Neural crest cell (in vitro differentiated cells): ENCODE measurements around the gene CCDC110. TPM values are rescaled to one million over a fixed set of nuclear protein-coding genes. Genes with fewer than 3 reads are reported as not detected.
A peak's percentile ranks its signal among the peaks of the same experiment; 100 is the strongest.

Experiments
- DNase-seq: peaks from one replicate; pipeline ENCODE4 v3.0.0; 2021; ENCODE audit warnings: low read depth, mixed read lengths, low spot score
- H3K27ac Mint-ChIP-seq: one replicate; pipeline ENCODE4 v1.8.0; 2021; ENCODE audit warnings: mild to moderate bottlenecking, mixed read lengths; ENCODE audit not compliant: unreplicated experiment
- H3K27me3 Mint-ChIP-seq: 2 replicates; pipeline ENCODE4 v1.8.0; 2021; ENCODE audit warnings: low read depth, mild to moderate bottlenecking, mixed read lengths
- H3K36me3 Mint-ChIP-seq: 2 replicates; pipeline ENCODE4 v1.8.0; 2021; ENCODE audit warnings: low read depth, mild to moderate bottlenecking, mixed read lengths
- H3K4me1 Mint-ChIP-seq: 2 replicates; pipeline ENCODE4 v1.8.0; 2021; ENCODE audit warnings: mixed read lengths
- H3K4me3 Mint-ChIP-seq: one replicate; pipeline ENCODE4 v1.8.0; 2021; ENCODE audit warnings: mild to moderate bottlenecking, mixed read lengths
- H3K9me3 Mint-ChIP-seq: 2 replicates; pipeline ENCODE4 v1.8.0; 2021; ENCODE audit warnings: mixed read lengths
- total RNA-seq: library from RNA; stranded (reverse); gene quantifications from 2 replicates; pipeline ENCODE4 v1.2.1, GENCODE V29; 2021
- TF ChIP-seq, protein P1 (sequence below): fragments of 200-600 bp; sonication (generic); conservative IDR thresholded peaks from 2 replicates; pipeline ENCODE4 v1.5.0; 2021; ENCODE audit warnings: antibody characterized with exemption, mild to moderate bottlenecking

CCDC110 gene
- total RNA-seq, 1 donor from 2014 or later: 0.16 TPM

GRCh38 chr4:185488650-185489049 lies 17.1 kb upstream of the CCDC110 start:
- no peaks in the 10 kb centered on the region for H3K4me1 Mint-ChIP-seq
- H3K27ac Mint-ChIP-seq: no peak overlapping the region
- no peak overlapping the region for H3K4me3 Mint-ChIP-seq
- no peak for DNase-seq
- H3K27me3 Mint-ChIP-seq: no peaks in the 10 kb centered on the region
- TF ChIP-seq, protein P1, sequence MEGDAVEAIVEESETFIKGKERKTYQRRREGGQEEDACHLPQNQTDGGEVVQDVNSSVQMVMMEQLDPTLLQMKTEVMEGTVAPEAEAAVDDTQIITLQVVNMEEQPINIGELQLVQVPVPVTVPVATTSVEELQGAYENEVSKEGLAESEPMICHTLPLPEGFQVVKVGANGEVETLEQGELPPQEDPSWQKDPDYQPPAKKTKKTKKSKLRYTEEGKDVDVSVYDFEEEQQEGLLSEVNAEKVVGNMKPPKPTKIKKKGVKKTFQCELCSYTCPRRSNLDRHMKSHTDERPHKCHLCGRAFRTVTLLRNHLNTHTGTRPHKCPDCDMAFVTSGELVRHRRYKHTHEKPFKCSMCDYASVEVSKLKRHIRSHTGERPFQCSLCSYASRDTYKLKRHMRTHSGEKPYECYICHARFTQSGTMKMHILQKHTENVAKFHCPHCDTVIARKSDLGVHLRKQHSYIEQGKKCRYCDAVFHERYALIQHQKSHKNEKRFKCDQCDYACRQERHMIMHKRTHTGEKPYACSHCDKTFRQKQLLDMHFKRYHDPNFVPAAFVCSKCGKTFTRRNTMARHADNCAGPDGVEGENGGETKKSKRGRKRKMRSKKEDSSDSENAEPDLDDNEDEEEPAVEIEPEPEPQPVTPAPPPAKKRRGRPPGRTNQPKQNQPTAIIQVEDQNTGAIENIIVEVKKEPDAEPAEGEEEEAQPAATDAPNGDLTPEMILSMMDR: no peak
- peaks cover 7% of the 10 kb centered on the region for H3K9me3 Mint-ChIP-seq
- peaks cover 6% of the 10 kb centered on the region for H3K36me3 Mint-ChIP-seq

DNA sequence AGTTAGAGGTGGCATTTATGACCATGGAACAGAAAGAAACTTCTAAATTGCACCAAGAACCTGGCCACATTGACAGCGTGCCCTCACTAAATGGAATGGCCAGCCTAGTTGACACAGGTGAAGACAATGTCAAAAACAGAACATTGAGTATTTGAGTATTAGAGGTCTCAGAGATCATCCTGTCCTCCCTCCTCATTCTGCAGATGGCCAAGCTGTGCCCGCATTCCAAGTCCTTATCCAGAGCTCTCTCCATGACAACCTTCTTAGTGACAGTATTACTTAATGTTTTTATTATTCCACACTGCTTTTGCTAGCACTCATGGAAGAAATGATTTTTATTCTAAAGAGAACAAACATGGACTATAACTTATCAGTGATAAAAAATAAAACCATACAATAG lies 9.9 kb upstream of the CCDC110 start:
- no peaks in the 10 kb centered on the region for H3K36me3 Mint-ChIP-seq
- no peaks in the 10 kb centered on the region for H3K4me1 Mint-ChIP-seq

GRCh38 chr4:185480016-185480732 lies 8.6 kb upstream of the CCDC110 start:
- no peaks in the 10 kb centered on the region for H3K36me3 Mint-ChIP-seq

More for the DNA sequence above, 9.9 kb upstream of the CCDC110 start:
- no peaks in the 10 kb centered on the region for H3K9me3 Mint-ChIP-seq
- no peak overlapping the region for H3K27ac Mint-ChIP-seq
- H3K27me3 Mint-ChIP-seq: peaks cover 6% of the 10 kb centered on the region
- H3K4me3 Mint-ChIP-seq: no peak overlapping the region
- TF ChIP-seq, protein P1: no peak
- no peak for DNase-seq

DNA sequence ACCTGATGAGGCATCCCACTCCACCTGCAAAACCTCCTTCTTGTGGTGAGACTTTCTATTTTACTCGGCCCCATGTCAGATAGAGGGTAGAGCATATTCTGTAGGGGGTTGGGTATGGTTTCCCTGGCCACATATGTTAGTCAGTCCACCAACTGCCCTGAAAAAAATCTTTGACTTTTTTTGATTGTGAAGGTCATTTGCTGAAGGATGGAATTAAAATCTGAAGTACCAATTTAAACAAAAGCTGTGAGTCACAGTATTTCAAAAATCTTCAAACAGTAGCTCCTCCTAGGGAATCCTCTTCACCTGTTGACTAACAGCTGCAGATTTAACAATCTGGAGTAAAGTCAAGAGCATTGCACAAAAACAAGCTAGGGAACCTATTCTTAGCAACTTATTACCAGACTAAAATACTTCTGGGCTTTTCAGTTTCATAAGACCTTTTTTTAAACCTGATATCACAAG lies 8.0 kb upstream of the CCDC110 start:
- Mint-ChIP-seq H3K36me3 (no peaks in the 10 kb centered on the region), H3K9me3 (no peaks in the 10 kb centered on the region), H3K4me1 (no peaks in the 10 kb centered on the region), H3K27me3 (peaks cover 6% of the 10 kb centered on the region), H3K27ac (no peak overlapping the region), H3K4me3 (no peak overlapping the region)
- TF ChIP-seq, protein P1: no peak
- no peak for DNase-seq

More at GRCh38 chr4:185480016-185480732, 8.6 kb upstream of the CCDC110 start:
- DNase-seq: no peak
- Mint-ChIP-seq H3K27ac (no peak overlapping the region), H3K4me1 (no peaks in the 10 kb centered on the region), H3K4me3 (no peak overlapping the region), H3K27me3 (peaks cover 6% of the 10 kb centered on the region), H3K9me3 (no peaks in the 10 kb centered on the region)
- TF ChIP-seq, protein P1: no peak

GRCh38 chr4:185473247-185473646 lies 1.7 kb upstream of the CCDC110 start:
- no peak overlapping the region for H3K27ac Mint-ChIP-seq
- peak overlapping the region; percentile 57 for H3K4me3 Mint-ChIP-seq
- TF ChIP-seq, protein P1: no peak
- peaks cover 3% of the 10 kb centered on the region for H3K9me3 Mint-ChIP-seq
- H3K36me3 Mint-ChIP-seq: no peaks in the 10 kb centered on the region
- DNase-seq: no peak
- H3K4me1 Mint-ChIP-seq: peaks cover 9% of the 10 kb centered on the region
- H3K27me3 Mint-ChIP-seq: peaks cover 37% of the 10 kb centered on the region
